Bone marrow (tissue), 2 donors: Measurements from ENCODE around the gene PSRC1.
A peak's percentile ranks its signal among the peaks of the same experiment; 100 is the strongest.
"Not testable (repeated sequence)": the region's sequence is repeated elsewhere in the genome, so short reads cannot be mapped to it uniquely, and the experiment has no call there.

Experiments
- DNase-seq, 2 donors: peaks; one replicate each; lab custom pipeline; 2025; lab: John Stamatoyannopoulos, UW

Gene PSRC1

GRCh38 chr1:109282952-109283747, at the start of gene PSRC1:
Gene PSRC1 (minus strand): TSS chr1:109283145.
- DNase-seq: peak; percentile 89 to 92

GRCh38 chr1:109331113-109331512, 48.2 kb upstream of the PSRC1 start:
- no peak for DNase-seq

- DNase-seq: no peak
Measured at GRCh38 chr1:109327285-109327684, 44.3 kb upstream of the PSRC1 start.

- no peak for DNase-seq
Measured at GRCh38 chr1:109322974-109323373, 40.0 kb upstream of the PSRC1 start.

GRCh38 chr1:109319114-109319513, 36.2 kb upstream of the PSRC1 start:
- no peak for DNase-seq

- no peak for DNase-seq
Measured at GRCh38 chr1:109316506-109316905, 33.6 kb upstream of the PSRC1 start.

- DNase-seq: no peak
Measured at GRCh38 chr1:109315288-109315687, 32.3 kb upstream of the PSRC1 start.

GRCh38 chr1:109314795-109315194, 31.9 kb upstream of the PSRC1 start:
- no peak for DNase-seq

GRCh38 chr1:109312978-109313775, 30.2 kb upstream of the PSRC1 start:
- no peak for DNase-seq

GRCh38 chr1:109312246-109312645, 29.3 kb upstream of the PSRC1 start:
- DNase-seq: no peak

- no peak for DNase-seq
Measured at GRCh38 chr1:109309347-109309746, 26.4 kb upstream of the PSRC1 start.

GRCh38 chr1:109307274-109308021, 24.5 kb upstream of the PSRC1 start:
- peak in 1 of 2 donors; percentile 23 for DNase-seq

- DNase-seq: no peak
Measured at GRCh38 chr1:109306832-109307273, 23.9 kb upstream of the PSRC1 start, which contains the start of gene MYBPHL. Gene MYBPHL (minus strand): TSS chr1:109307011. CDS start chr1:109306991, 20 bp downstream.

- DNase-seq: not testable (repeated sequence)
Measured at GRCh38 chr1:109305991-109306390, 23.0 kb upstream of the PSRC1 start.

- DNase-seq: no peak
Measured at GRCh38 chr1:109304226-109304920, 21.4 kb upstream of the PSRC1 start.

GRCh38 chr1:109301874-109302273, 18.9 kb upstream of the PSRC1 start:
- DNase-seq: no peak

GRCh38 chr1:109300650-109301151, 17.8 kb upstream of the PSRC1 start:
- no peak for DNase-seq

- no peak for DNase-seq
Measured at GRCh38 chr1:109299558-109300343, 16.8 kb upstream of the PSRC1 start.

- no peak for DNase-seq
Measured at GRCh38 chr1:109298666-109299557, 16.0 kb upstream of the PSRC1 start.

- no peak for DNase-seq
Measured at GRCh38 chr1:109296782-109297181, 13.8 kb upstream of the PSRC1 start.
